GM19455 (cell line): ENCODE data around the gene MCF2L.

Experiments used
- ATAC-seq: cut with Tn5 transposase; IDR thresholded peaks from one replicate; pipeline ENCODE4 v1.9.1; 2021; ENCODE audit not compliant: unreplicated experiment

The MCF2L gene

GRCh38 chr13:112978561-112979405 is 9.8 kb downstream of the MCF2L start:
- no peak for ATAC-seq

- ATAC-seq: no peak
These were observed 10.4 kb downstream of the MCF2L start for GRCh38 chr13:112979406-112979902.

- no peak for ATAC-seq
These were observed 11.4 kb downstream of the MCF2L start for GRCh38 chr13:112980434-112980833.

GRCh38 chr13:112981451-112981850 is 12.4 kb downstream of the MCF2L start:
- ATAC-seq: no peak

- ATAC-seq: no peak
These were observed 13.4 kb downstream of the MCF2L start for GRCh38 chr13:112982281-112983041.

- no peak for ATAC-seq
These were observed 14.0 kb downstream of the MCF2L start for GRCh38 chr13:112983042-112983305.

GRCh38 chr13:112983428-112984196 is 14.6 kb downstream of the MCF2L start:
- ATAC-seq: no peak

- no peak for ATAC-seq
These were observed 15.5 kb downstream of the MCF2L start for GRCh38 chr13:112984501-112984900.

- no peak for ATAC-seq
These were observed 16.2 kb downstream of the MCF2L start for GRCh38 chr13:112984954-112985802.

GRCh38 chr13:112985803-112986408 is 16.9 kb downstream of the MCF2L start:
- ATAC-seq: no peak

GRCh38 chr13:112986470-112986869 is 17.5 kb downstream of the MCF2L start:
- ATAC-seq: no peak

GRCh38 chr13:112986946-112987681 is 18.1 kb downstream of the MCF2L start:
- no peak for ATAC-seq

- no peak for ATAC-seq
These were observed 18.6 kb downstream of the MCF2L start for GRCh38 chr13:112987682-112988024.

- no peak for ATAC-seq
These were observed 21.8 kb downstream of the MCF2L start for GRCh38 chr13:112990783-112991182.

- ATAC-seq: no peak
These were observed 22.6 kb downstream of the MCF2L start for GRCh38 chr13:112991609-112992008.

GRCh38 chr13:112992931-112993680 is 24.1 kb downstream of the MCF2L start:
- no peak for ATAC-seq

- ATAC-seq: no peak
These were observed 25.2 kb downstream of the MCF2L start for GRCh38 chr13:112994084-112994780.

- ATAC-seq: no peak
These were observed 25.9 kb downstream of the MCF2L start for GRCh38 chr13:112994781-112995355.
